ENCODE results near the gene KIAA1671.

The KIAA1671 gene

DNA sequence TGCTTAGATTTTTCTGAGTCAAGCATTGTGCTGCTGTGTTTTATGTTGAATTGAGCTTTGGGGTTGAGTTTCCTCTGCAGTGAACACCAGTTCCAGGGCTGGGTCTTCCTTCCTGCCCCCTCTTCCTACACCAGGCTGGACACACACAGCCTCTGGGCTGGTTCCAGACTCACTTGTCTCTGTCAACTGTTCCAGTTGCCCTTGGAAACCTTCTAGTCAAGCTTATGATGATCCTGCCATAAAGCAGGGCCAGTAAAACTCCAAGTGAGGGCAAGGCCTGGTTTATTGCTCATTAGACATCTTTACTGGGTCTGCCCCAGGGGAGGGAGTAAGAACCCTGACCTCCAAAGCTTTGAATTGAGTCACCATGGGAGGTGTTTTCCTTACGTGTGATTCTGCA is 61.1 kb downstream of the KIAA1671 start:
- no peak for DNase-seq (ENCODE audit: low read depth in 1 of 2, low spot score in 1 of 2)

DNA sequence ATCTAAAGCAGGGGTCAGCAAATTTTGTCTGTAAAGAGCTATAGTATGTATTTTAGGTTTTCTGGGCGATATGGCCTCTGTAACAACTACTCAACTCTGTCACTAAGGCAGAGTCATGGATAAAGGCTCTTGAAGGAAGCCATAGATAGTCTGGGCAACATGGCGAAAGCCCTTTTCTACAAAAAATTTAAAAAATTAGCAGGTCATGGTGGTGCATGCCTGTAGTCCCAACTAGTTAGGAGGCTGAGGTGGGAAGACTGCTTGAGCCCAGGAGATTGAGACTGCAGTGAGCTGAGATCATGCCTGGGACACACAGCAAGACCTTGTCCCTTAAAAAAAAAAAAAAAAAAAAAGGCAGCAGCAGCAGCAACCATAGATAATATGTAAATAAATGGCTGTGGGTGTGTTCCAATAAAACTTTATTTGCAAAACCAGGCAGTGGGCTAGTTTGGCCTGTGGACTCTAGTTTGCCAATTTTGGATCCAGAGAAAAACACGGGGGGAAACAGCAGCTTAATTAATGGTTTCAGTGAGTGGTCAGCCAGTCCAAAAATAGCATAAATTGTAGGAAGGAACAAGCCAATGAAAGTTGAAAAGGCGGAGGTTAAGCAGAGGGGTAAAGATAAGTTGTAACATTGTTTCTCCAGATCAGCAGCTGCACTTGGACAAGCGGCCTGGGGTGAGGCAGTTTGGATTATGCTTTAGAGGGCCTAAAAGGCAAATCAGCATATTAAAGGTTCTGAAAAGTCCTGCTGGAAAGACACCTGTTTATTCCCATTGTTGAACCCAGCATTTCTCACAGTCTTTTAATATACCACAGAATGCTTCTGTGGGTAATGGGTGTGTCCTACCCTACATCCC is 62.6 kb downstream of the KIAA1671 start:
- DNase-seq (ENCODE audit: low read depth in 1 of 2, low spot score in 1 of 2): no peak

DNA sequence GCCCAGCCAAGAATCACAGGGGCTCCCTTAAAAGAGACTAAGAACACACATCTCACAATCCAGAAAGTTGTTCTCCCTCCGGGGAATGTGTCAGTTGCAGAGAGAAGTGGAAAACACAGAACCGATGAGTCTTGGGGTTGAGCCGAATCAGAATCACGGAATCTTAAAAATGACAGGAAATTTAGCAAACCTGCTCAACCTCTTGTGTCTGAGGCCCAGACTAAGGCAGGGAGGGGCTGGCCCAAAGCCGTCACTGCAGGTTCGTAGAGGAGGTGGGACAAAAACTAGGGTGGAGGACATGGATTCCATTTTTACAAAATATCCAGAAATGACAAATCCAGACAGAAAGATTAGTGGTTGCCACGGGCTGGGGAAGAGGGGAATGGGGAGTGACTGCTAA is 63.8 kb downstream of the KIAA1671 start:
- DNase-seq (ENCODE audit: low read depth in 1 of 2, low spot score in 1 of 2): no peak

DNA sequence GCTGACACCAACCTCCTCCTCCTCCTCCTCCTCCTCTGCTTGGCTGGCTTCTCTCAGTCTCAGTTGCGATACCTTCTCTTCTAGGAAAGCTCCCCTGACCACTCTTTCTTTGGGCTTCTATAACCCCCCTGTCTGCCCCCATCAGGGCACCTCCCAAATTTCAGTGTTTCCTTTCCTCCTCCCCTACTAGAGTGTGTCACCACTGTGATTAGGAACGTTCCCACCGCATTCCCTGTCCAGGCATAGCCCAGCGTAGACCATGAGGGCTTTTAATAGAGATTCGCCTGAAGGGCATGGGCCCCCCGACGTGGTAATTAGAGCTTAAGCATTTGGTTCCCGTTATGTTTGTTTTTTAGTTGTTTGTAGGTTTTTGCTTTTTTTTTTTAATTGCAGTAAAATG is 65.5 kb downstream of the KIAA1671 start:
- no peak for DNase-seq (ENCODE audit: low read depth in 1 of 2, low spot score in 1 of 2)

DNA sequence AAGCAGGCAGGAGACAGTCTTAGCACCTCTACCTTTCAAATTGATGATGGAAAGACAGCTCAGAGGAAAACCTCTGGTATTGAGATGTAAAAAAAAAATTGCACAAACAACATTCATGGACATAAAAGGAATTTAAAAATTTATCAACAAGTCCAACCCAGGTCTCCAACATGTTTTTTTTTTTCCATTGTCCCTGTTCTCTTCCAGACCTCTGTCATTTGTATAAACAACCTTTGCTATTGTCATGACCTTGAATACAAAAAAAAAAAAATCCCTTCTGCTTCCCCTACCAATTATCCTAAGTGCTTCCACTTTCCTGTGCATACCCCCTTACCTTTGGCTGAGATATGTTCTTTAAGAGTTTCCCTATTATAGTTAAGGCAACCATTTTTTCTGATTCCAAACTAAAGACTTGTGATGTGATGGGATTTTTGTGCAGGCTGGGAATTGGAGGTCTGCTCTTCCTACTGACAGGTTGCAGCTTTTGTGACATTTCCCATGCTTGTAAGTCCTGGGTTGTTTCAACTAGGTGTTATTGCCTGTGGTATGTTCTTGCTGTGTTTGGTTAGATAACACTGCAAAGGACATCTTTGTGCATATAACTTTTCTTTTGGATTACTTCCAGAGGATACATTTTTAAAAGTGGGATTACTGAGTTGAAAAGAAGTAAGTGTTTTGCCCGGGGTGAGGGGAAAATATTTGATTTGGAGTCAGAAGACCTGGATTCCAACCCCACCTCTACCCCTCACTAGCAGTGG is 67.1 kb downstream of the KIAA1671 start:
- DNase-seq (ENCODE audit: low read depth in 1 of 2, low spot score in 1 of 2): no peak

DNA sequence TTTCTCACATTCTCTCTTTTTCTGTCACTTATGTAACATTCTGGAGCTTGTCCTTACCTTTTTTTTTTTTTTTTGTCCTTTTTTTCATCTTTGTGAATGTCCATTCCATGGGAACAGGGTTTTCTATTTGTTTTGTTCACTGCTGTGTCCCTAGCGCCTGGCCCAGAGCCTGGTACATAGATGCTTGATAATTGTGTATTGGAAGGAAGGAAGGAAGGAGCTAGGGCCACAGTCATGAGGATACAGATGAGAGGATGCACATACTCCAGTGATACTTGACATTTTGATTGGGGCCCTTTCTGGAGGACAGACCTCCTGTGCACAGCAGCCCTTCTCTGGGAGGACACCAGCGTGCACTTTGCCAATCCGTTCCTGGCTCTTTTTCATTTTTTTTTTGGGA is 68.9 kb downstream of the KIAA1671 start:
- no peak for DNase-seq (ENCODE audit: low read depth in 1 of 2, low spot score in 1 of 2)

DNA sequence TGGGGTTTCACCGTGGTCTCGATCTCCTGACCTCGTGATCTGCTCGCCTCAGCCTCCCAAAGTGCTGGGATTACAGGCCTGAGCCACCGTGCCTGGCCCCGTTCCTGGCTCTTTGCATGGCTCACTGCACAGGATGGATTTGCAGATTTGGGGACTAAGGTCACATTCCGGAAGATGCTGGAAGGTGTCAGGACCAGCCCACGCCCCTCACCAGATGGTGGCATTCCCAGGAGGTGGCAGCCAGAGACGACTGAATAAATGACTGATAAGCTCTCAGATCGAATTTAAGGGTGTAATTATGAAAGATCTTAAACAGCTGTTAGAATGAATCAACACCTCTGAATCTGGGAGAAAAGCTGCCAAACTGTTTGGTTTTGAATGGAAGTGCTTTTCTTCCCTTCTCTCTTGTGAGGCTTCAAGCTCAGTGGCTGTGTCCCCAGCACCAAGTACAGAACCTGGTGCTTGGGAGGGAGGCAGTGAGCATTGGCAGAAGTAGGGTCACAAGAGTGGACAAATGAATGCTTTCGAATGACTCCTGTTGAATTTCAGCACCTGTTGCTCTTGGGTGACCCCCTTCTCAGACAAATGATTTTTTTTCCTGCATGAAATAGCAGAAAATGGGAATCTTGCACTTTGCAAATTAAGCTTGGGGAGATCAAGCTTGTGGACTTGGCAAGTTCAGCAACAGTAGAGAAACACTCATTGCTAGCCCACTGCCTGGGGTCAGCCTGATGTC is 69.6 kb downstream of the KIAA1671 start:
- no peak for DNase-seq (ENCODE audit: low read depth in 1 of 2, low spot score in 1 of 2)

DNA sequence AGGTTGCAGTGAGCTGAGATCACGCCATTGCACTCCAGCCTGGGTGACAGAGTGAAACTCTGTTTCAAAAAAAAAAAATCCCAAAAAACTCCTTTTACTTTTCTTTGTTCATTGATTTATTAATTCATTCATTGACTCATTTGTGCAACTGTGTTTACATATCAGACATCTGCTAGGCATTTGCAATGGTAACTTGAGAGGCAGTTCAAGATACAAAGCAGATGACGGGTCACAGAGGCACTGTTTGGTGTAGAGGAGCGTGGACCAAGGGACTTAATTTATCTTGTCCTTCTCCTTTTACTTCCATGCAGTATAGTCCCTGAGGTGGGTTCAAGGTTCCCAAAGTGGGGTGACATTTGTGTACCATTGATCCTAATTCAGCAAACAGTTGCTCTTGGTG is 71.4 kb downstream of the KIAA1671 start:
- DNase-seq (ENCODE audit: low read depth in 1 of 2, low spot score in 1 of 2): no peak

DNA sequence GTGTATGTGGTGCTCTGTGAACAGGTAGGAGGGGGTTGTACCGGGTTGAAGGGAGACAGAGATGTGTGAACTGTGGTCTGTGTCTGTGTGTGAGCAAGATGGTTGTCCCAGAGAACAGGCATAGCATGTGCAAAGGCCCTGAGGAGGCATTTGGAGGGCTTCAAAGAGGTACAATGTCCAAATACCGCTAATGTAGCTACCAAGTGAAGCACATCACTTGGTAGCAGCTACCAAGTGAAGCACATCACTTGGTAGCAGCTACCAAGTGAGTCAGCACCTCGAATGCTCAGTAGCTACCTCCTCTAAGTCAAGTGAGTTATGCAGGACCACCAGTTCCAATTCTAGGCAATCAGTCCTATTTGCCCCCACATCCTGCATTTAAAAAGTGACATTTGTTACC is 72.4 kb downstream of the KIAA1671 start:
- no peak for DNase-seq (ENCODE audit: low read depth in 1 of 2, low spot score in 1 of 2)

DNA sequence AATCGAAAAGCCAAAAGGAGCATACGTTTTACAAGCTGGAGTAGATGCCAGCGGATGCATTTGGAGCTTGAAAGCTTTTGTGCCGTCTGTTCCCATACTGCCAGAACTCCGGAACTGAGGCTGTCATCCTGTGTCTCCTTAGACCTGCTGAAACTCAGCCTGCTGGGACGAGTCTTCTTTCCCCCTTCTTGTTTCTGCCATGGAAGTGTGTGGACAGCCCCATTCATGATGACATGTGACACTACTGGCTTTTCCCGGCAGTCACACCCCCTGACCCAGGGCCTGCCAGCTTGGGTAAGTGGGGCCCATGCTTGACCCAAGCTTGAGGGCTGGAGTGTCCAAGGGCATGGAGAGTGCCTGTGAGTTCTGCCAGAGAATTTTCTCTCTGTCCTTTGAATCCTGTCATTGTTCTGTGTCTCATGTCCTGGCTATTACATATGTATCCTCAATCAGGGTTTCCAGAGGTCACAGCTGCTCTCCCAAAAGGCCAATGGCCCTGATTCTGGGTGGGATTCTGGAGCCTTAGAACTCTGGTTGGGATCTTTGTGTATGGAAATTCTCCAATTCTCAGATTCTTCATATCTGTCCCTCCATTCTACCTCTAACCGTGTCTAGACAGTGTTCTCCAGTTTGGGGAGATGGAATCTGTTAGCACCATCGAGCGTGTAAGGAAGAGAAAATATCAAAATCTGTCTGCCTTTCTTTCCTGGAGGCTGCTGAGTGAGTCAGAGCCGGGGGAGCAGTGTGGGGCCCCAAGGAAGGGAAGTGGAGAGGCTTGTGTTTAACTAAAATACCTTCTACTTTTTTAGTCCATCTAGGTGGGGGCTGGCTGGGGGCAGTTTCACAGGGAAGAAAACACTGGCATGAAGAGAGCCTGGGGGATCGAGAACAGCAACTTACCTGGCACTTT is 73.2 kb downstream of the KIAA1671 start:
- no peak for DNase-seq (ENCODE audit: low read depth in 1 of 2, low spot score in 1 of 2)

DNA sequence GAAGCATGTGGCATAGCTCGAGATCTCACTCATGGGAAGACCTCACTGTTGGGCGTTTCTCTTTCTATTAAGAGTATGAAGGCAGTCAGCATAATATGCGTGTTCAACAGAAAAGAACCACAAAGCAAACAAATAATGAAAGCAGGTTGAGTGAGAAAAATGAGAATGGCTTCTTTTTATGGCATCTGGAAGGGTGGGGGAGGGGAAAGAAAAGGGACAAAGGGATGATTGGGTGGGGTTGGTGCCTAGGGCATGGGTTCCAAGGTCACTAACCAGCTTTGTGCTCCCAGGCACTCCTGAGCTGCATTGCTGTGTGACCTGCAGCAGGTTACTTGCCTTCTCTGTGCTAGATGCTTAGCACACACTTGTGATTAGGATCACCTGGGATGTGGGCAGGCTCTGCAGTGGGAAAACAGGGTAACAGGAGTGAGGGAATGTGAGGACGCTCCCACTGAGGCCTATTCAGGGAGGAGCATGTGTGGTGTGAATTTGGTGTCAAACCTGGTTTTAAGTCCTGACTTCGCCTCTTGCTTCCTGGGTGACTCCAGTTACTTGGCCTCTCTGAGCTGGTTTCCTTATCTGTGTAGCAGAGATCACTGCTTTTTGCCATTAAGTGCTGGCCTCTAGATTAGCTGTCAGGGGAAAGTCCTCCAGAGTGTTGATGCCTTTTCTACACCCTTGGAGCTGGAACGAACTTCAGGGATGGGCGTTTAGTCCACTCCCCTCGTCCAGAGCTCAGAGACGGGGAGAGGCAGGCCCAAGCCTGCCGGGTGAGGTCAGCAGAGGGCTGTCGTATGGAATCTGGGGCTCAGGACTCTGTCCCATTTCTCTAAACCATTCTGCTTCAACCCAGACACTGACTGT is 74.8 kb downstream of the KIAA1671 start:
- no peak for DNase-seq (ENCODE audit: low read depth in 1 of 2, low spot score in 1 of 2)

DNA sequence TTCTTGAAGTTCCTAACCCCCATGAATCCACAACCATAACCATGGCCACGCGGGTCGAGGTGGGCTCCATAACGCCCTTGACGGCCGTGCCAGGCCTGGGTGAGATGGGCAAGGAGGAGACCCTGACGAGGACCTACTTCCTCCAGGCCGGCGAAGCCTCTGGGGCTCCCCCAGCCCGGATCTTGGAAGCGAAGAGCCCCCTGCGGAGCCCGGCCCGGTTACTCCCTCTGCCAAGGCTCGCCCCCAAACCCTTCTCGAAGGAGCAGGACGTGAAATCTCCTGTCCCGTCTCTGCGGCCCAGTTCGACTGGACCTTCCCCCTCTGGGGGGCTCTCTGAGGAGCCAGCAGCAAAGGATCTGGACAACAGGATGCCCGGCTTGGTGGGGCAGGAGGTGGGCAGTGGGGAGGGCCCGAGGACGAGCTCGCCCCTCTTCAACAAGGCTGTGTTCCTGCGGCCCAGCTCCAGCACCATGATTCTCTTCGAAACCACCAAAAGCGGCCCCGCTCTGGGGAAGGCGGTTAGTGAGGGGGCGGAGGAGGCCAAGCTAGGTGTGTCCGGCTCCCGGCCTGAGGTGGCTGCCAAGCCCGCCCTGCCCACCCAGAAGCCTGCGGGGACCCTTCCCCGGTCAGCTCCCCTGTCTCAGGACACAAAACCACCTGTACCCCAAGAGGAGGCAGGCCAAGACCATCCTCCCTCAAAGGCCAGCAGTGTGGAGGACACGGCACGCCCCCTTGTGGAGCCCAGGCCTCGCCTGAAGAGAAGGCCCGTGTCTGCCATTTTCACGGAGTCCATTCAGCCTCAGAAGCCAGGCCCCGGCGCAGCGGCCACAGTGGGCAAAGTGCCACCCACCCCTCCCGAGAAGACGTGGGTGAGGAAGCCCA is 75.7 kb downstream of the KIAA1671 start:
- no peak for DNase-seq (ENCODE audit: low read depth in 1 of 2, low spot score in 1 of 2)

DNA sequence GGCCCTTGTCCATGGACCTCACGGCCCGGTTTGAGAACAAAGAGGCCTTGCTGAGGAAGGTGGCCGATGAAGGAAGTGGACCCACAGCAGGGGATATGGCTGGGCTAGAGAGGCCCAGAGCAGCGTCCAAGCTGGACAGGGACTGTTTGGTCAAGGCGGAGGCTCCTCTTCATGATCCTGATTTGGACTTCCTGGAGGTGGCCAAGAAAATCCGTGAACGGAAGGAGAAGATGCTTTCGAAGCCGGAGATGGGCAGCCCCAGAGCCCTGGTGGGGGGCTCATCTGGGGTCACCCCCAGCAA is 76.3 kb downstream of the KIAA1671 start:
- no peak for DNase-seq (ENCODE audit: low read depth in 1 of 2, low spot score in 1 of 2)

DNA sequence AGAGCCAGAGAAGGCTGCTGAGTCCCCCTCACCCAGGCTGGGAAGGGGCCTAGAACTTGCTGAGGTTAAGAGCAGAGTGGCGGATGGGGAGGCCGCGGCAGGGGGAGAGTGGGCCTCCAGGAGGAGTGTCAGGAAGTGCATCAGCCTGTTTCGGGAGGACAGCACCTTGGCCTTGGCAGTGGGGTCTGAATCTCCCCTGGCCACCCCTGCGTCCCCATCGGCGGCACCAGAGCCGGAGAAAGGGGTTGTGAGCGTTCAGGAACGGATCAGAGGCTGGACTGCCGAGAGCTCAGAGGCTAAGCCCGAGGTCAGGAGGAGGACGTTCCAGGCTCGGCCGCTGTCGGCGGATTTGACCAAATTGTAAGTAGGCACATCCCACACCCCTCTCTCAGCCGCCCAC is 76.7 kb downstream of the KIAA1671 start:
- DNase-seq (ENCODE audit: low read depth in 1 of 2, low spot score in 1 of 2): no peak

DNA sequence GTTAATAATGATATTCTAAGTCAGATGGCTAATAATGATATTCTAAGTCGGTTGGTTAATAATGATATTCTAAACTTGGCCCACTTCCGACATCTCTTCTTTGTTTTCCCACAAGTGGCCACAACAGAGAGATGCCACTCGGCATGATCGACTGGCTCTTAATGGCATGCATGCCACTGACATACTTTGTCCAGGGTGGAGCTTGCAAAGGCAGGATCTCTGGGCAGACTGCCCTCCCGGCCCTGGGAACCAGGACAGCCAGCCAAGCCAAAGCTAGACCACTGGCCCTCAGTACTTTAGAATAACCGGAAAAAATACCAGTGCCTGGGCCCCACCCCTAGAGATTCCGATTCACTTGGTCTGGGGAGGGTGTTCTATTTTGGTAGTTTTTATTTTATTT is 78.1 kb downstream of the KIAA1671 start:
- no peak for DNase-seq (ENCODE audit: low read depth in 1 of 2, low spot score in 1 of 2)

DNA sequence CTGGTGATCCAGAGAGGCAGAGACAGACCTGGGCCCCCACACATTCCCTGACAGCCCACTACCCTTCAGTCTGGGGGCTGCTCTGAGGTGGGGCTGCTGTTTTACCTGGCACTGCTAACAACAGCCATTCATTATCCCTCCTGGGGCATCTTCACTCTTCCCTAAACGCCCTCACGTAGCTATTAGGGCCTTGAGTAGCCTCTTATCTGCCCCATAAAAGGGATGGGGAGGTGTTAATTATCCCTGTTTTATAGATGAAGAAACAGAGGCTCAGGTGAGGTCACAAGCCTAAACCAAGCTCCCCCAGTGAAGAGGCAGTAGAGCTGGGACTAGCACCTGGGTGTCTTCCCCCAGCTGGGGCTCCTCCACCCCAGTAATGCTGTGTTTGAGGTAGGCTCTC is 79.5 kb downstream of the KIAA1671 start:
- no peak for DNase-seq (ENCODE audit: low read depth in 1 of 2, low spot score in 1 of 2)

DNA sequence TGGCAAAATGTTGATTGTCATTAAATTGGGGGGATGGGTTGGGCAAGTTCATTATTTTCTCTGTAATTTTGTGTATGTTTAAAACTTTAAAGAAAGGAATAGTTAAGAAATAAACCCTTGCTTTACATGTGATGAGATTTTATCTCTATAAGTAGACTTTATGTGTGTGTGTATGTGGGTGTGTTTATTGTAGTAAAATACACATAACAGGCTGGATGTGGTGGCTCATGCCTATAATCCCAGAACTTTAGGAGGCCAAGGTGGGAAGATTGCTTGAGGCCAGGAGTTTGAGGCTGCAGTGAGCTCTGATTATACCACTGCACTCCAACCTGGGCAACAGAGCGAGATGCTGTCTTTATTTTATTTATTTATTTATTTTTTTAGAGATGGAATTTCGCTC is 83.2 kb downstream of the KIAA1671 start:
- no peak for DNase-seq (ENCODE audit: low read depth in 1 of 2, low spot score in 1 of 2)

DNA sequence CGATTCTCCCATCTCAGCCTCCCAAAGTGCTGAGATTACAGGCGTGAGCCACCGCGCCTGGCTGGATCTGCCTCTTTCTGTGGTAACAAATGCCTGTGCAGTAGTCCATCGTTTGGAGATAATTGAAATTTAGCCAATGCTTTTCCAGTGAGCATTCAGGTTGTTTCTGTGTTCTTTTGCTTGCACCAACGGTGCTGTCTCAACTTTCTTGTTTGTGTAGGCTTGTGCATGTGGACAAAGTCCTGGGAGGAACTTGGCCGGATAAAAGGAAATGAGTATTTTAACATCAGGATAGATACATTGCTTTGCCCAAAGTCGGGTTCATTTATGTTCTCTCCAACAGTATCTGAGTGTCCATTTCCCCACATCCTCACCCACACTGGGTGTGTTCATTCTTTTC is 85.7 kb downstream of the KIAA1671 start:
- no peak for DNase-seq (ENCODE audit: low read depth in 1 of 2, low spot score in 1 of 2)

DNA sequence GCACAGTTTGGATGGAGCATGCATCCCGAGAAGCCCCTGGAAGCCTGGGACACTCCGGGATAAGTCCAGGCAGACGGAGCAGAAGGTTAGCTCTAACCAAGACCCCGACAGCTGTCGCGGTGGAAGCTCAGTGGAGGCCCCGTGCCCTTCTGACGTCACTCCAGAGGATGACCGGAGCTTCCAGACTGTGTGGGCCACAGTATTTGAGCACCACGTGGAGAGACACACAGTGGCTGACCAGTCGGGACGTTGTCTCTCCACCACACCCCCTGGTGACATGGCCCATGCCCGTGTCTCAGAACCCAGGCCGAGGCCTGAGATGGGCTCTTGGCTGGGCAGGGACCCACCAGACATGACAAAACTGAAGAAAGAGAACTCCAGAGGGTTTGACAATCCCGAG is 86.3 kb downstream of the KIAA1671 start:
- no peak for DNase-seq (ENCODE audit: low read depth in 1 of 2, low spot score in 1 of 2)

Data from activated T-helper 1 cell treated with anti-CD3 and anti-CD28 coated beads, Interleukin-2, amount 50 U/mL, for 16 hours (primary cell).